Hepatocyte (in vitro differentiated cells): ENCODE results near the gene CYP3A4. TPM values are rescaled to one million over a fixed set of nuclear protein-coding genes. Genes with fewer than 3 reads are reported as not detected.
A peak's percentile ranks its signal among the peaks of the same experiment; 100 is the strongest.

Experiments used
- DNase-seq: peaks from one replicate; pipeline ENCODE4 v3.0.0-alpha.2; 2016; ENCODE audit warnings: low spot score
- H2AFZ ChIP-seq: fragments of 200-600 bp; sonication (generic); 2 replicates; pipeline ENCODE4 v1.6.0; 2016; ENCODE audit warnings: antibody characterized with exemption, mild to moderate bottlenecking
- H3K27ac ChIP-seq: fragments of 200-600 bp; sonication (generic); 2 replicates; pipeline ENCODE4 v1.5.1; 2016; ENCODE audit warnings: mild to moderate bottlenecking
- H3K27me3 ChIP-seq: fragments of 200-600 bp; sonication (generic); 2 replicates; pipeline ENCODE4 v1.6.1; 2016
- H3K36me3 ChIP-seq: fragments of 200-600 bp; sonication (generic); replicated peaks from 2 replicates; pipeline ENCODE4 v1.5.1; 2016; ENCODE audit warnings: low read depth; ENCODE audit not compliant: insufficient read depth
- H3K4me1 ChIP-seq: fragments of 200-600 bp; sonication (generic); 2 replicates; pipeline ENCODE4 v1.5.1; 2016; ENCODE audit warnings: mild to moderate bottlenecking, moderate library complexity; ENCODE audit not compliant: insufficient read depth
- H3K4me2 ChIP-seq: fragments of 200-600 bp; sonication (generic); 2 replicates; pipeline ENCODE4 v1.6.0; 2016
- H3K4me3 ChIP-seq: fragments of 200-600 bp; sonication (generic); 2 replicates; pipeline ENCODE4 v1.5.1; 2016; ENCODE audit warnings: mild to moderate bottlenecking
- H3K79me2 ChIP-seq: fragments of 200-600 bp; sonication (generic); 2 replicates; pipeline ENCODE4 v1.6.0; 2017; ENCODE audit warnings: mild to moderate bottlenecking
- H3K9me2 ChIP-seq: fragments of 200-600 bp; sonication (generic); replicated peaks from 2 replicates; pipeline ENCODE4 v1.6.0; 2017; ENCODE audit warnings: mild to moderate bottlenecking; ENCODE audit not compliant: insufficient read depth
- H3K9me3 ChIP-seq: fragments of 200-600 bp; sonication (generic); 2 replicates; pipeline ENCODE4 v1.5.1; 2016; ENCODE audit warnings: low read depth, mild to moderate bottlenecking
- H4K20me1 ChIP-seq: fragments of 200-600 bp; sonication (generic); 2 replicates; pipeline ENCODE4 v1.6.0; 2016; ENCODE audit warnings: mild to moderate bottlenecking; ENCODE audit not compliant: insufficient read depth, poor library complexity, severe bottlenecking
- CTCF ChIP-seq: fragments of 200-600 bp; sonication (generic); IDR thresholded peaks from 2 replicates; pipeline ENCODE4 v1.5.1; 2016; ENCODE audit warnings: antibody characterized with exemption, mild to moderate bottlenecking; ENCODE audit not compliant: poor library complexity
- EZH2 ChIP-seq: fragments of 200-600 bp; sonication (generic); IDR thresholded peaks from 2 replicates; pipeline ENCODE4 v1.6.1; 2016; ENCODE audit warnings: antibody characterized with exemption, mild to moderate bottlenecking, borderline replicate concordance
- EZH2phosphoT487 ChIP-seq: fragments of 200-600 bp; sonication (generic); IDR thresholded peaks from one replicate; pipeline ENCODE4 v1.6.1; 2018; ENCODE audit warnings: antibody characterized with exemption, mild to moderate bottlenecking, low read depth, moderate library complexity; ENCODE audit not compliant: unreplicated experiment, severe bottlenecking
- WGBS: methylation state at CpG from one replicate; pipeline ENCODE4 v1.1.6; 2016; ENCODE audit warnings: low lambda C conversion rate; ENCODE audit errors: missing lambda C conversion rate; 5-methylcytosine and 5-hydroxymethylcytosine counted together
- polyA plus RNA-seq: library from polyadenylated mRNA; unstranded; fragments of >200 nt; fragmentation: Nextera tagmentation; extraction: Ambion mirVana; gene quantifications from 2 replicates; pipeline ENCODE4 v1.2.1, GENCODE V29; 2016
- total RNA-seq: library from RNA; depleted of rRNA; stranded (reverse); fragments of >200 nt; gene quantifications from 2 replicates; pipeline ENCODE4 v1.2.3, GENCODE V29; 2014

CYP3A4 gene
- total and polyA plus RNA-seq, 2 experiments from 2014 or later, result 42.2 to 43.4 TPM

DNA sequence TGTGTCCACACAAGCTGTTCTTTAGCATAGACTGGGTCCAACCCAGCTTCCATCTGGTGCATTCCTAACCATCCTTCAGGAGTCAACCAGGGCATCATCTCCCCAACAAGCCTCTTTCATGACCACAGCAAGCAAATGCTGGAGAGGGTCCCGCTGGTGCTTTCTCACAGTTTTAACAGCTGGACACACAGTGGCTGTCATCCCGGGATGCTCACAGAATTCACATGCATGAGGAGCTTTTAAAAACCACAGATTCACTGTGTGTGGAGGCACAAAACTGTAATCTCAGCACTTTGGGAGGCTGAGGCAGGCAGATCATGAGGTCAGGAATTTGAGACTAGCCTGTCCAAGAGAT is 42.6 kb downstream of the CYP3A4 start:
- Histone ChIP-seq H3K27ac (peak overlapping the region; percentile 80), H3K36me3 (no peaks in the 10 kb centered on the region), H3K27me3 (no peaks in the 10 kb centered on the region), H3K9me2 (no peaks in the 10 kb centered on the region), H2AFZ (no peak overlapping the region), H3K4me2 (no peak overlapping the region), H3K4me3 (no peak overlapping the region), H4K20me1 (no peaks in the 10 kb centered on the region), H3K79me2 (no peaks in the 10 kb centered on the region), H3K4me1 (peaks cover 6% of the 10 kb centered on the region), H3K9me3 (no peaks in the 10 kb centered on the region)
- DNase-seq, result no peak
- 89% methylated on average over 2 of the region's 2 CpGs for WGBS
- TF ChIP-seq EZH2 (no peak), CTCF (no peak), EZH2phosphoT487 (no peak)

DNA sequence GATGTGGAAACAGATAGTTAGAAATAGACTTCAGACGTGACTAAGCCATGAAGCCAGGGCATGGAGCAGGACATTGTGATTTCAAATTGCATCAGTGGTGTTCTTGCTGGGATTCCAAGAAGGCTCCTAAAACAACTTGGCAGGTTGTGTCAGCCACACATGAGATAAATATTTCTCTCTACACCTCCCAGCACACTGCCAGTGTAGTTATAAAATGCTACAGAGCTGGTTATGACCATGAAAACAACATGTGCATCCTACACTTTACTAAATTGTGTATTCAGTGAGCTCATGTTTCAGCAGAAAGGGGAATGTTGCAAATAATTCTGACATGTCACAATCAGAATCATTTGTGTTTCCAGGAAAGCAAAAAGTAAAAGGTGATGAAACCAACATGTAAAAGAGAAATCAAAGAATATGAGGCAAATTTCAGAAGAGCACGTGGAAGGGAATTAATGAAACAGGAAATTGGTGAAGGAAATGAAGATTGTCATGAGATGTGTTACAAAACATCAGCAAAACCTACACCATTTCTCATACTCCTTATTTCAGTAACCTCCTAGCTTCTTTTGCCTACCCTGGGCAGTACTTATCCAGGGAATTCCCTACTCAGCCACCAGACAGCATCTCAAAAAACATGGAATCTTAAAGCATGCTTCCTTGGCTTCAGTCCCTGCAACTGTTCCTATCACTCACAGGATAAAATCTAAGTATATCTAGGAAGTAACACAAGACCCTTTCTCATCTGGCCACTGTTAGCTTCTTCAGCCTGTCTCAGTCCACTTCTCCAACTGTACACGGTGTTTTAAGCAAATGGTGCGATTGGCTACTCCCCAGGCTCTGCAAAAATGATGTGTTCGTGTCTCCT is 43.2 kb downstream of the CYP3A4 start:
- no peaks in the 10 kb centered on the region for H3K79me2 ChIP-seq
- H4K20me1 ChIP-seq, result no peaks in the 10 kb centered on the region
- H3K9me3 ChIP-seq, result no peaks in the 10 kb centered on the region
- H3K9me2 ChIP-seq, result no peaks in the 10 kb centered on the region
- no peaks in the 10 kb centered on the region for H3K36me3 ChIP-seq
- no peak overlapping the region for H3K4me2 ChIP-seq
- no peaks in the 10 kb centered on the region for H3K27me3 ChIP-seq
- H3K27ac ChIP-seq, result peak overlapping the region; percentile 80
- no peak overlapping the region for H2AFZ ChIP-seq
- WGBS, result 79% methylated on average over 5 of the region's 5 CpGs
- TF ChIP-seq CTCF, result no peak
- TF ChIP-seq EZH2, result no peak
- TF ChIP-seq EZH2phosphoT487, result no peak
- peaks cover 6% of the 10 kb centered on the region for H3K4me1 ChIP-seq
- H3K4me3 ChIP-seq, result no peak overlapping the region
- DNase-seq, result peak; percentile 62

DNA sequence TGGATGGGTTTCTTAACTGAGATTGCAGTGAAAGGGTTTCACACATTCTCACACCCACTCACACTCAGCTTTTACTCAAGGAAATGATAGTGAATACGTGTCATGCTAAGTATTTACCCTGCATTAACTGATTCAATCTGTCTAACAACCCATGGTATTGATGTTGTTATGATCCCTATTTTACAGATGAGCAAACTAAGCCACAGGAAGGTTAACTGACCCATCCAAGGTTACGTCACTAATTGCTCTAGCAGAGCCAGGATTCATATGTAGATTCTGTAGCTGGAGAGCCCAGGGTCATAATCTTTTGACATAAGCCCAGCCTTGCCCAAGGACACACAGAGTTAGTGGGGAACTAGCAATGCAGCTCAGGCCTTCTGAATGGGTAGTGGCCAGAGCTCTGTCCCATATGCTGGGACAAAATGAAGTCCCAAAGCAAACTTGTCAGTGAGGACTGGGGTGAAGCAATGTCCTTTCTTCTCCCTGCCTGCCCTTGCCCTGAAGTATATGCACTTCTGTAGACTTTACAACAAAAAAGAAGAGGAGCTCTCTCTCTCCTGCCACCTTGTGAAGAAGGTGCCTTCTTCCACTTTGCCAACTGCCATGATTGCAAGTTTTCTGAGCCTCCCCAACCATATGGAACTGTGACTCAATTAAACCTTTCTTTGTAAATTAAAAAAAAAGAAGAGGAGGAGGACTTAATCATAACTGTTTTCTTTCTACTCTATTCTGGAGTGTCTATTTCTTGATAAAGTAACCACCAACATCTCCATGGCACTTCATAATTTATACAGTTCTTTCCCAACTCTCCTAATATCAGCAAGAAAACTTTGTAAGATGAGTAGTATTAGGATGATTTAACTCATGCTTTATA is 44.0 kb downstream of the CYP3A4 start:
- no peaks in the 10 kb centered on the region for H3K36me3 ChIP-seq
- H3K79me2 ChIP-seq, result no peaks in the 10 kb centered on the region
- no peaks in the 10 kb centered on the region for H3K9me3 ChIP-seq
- no peak overlapping the region for H2AFZ ChIP-seq
- H3K4me3 ChIP-seq, result no peak overlapping the region
- H3K4me1 ChIP-seq, result peaks cover 6% of the 10 kb centered on the region
- peak overlapping the region; percentile 61 for H3K27ac ChIP-seq
- TF ChIP-seq EZH2phosphoT487 (no peak), EZH2 (no peak), CTCF (no peak)
- no peaks in the 10 kb centered on the region for H4K20me1 ChIP-seq
- H3K9me2 ChIP-seq, result no peaks in the 10 kb centered on the region
- no peak overlapping the region for H3K4me2 ChIP-seq
- whole genome bisulfite sequencing, result 89% methylated on average over 2 of the region's 2 CpGs
- DNase-seq, result no peak
- H3K27me3 ChIP-seq, result no peaks in the 10 kb centered on the region
